Myocyte (in vitro differentiated cells): ENCODE data around the gene RIPPLY3. TPM values are rescaled to one million over a fixed set of nuclear protein-coding genes. Genes with fewer than 3 reads are reported as not detected.
"Not testable (repeated sequence)": the region's sequence is repeated elsewhere in the genome, so short reads cannot be mapped to it uniquely, and the experiment has no call there.

Source experiments
- DNase-seq: peaks from one replicate; pipeline ENCODE4 v3.0.0-alpha.2; 2012; ENCODE audit warnings: low read depth
- total RNA-seq: library from RNA; depleted of rRNA; stranded (reverse); fragments of >200 nt; gene quantifications from 2 replicates; pipeline ENCODE4 v1.2.3, GENCODE V29; 2014

RIPPLY3 gene
- total RNA-seq, 1 donor from 2014 or later = not detected

DNA sequence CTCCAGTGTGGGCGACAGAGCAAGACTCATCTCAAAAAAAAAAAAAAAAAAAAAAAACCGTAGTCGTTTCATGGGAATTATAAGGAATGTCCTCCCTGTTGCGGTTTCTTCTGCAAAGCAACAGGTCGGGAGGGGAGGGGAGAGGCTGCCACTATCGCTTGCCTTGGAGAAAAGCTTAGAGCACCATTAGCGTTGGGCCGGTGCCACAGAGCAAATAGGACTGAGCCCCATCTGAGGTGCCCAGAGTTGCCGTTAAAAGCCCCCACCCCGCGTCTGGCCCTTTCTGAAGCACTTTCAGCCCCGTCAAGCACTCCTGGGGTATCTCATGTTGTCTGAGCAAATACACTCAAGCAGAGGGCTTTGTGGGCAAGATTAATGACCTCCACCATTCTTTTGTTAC, 2.2 kb downstream of the RIPPLY3 start:
- no peak for DNase-seq

DNA sequence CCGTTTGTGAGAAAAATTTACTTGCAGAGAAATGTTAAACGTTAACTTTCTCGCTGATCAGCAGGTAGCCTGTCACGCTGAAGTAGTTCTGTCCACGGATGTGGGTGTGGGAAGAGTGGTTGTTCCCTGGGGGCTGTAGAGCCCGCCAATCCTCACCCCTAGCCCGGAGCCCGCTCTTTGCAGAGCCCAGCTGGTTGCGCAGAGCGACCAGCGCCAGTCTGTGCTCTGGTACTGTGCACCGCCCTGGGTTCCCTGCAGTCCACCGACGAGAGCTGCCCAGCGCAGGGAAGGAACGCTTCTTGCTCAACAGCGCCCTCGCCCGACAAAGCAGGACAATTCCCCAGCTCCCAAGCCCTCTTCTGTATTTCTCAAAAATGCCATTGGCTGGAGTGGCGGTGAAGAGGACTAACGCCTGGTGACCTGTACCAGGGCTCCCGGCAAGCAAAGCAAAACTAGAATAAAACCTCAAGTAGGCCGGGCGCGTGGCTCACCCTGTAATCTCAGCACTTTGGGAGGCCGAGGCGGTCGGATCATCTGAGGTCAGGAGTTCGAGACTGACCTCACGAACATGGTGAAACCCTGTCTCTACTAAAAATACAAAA, 3.3 kb downstream of the RIPPLY3 start:
- peak; percentile 87 for DNase-seq

DNA sequence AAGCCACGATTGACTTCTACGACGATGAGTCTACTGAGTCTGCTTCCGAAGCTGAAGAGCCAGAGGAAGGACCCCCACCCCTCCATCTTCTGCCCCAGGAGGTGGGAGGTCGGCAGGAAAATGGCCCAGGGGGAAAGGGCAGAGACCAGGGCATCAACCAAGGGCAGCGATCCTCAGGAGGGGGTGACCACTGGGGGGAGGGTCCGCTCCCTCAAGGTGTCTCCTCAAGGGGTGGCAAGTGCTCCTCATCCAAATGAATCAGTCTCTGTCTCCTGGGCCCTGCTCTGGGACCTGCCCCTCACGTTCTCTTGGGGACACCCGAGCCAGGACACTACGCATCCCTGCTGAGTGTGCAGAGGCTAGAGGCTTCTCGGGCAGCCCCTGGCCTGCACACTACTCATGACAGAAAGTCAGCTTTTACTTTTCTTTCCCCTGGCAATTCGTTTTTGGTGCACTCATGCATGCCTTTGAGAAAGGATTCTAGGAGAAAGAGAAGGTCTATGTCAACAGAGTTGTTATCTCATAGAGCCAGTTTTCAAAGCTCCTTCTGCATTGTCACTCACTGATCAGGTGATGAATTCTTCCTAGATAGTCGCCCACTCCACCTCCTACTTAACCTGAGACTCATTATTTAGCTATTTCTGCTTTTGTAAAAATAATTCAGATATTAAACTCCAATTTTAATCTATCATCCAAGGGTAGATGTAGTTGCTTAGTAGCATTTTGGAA, 11.6 kb downstream of the RIPPLY3 start:
- DNase-seq = no peak

DNA sequence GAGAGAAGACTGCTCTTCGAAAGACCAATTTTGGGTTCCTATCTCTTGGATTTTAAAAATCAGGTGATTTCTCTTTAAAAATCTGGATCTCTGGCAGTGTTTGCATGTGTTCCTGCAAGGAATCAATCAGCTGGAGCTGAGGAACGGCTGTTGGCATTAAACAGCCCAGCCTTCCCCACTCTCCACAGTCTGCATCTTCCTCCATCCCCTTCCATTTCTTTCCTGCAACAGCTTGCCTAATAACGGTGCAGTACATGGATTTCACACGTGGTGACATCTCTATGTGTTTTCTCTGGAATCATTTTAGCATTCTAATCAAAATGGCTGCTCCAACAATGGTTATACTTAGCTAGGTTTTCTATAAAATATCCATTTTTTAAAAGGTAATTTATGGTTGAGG, 20.0 kb downstream of the RIPPLY3 start:
- no peak for DNase-seq

DNA sequence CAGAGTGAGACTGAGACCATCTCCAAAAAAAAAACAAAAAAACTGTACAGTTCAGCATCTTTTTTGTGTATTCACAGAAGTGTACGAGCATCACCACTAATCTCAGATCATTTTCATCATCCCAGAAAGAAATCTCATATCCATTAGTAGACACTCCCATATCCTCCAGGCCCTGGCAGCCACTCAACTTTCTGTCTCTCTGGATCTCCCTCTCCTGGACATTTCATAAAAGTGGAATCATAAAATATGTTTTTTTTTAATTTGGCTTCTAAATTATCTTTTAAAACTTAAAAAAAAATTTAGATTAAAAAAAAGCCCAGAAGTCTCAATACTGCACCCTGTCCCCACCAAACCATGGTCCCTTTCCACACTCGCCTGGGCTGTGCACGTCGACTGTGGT, 22.1 kb downstream of the RIPPLY3 start:
- DNase-seq = no peak

DNA sequence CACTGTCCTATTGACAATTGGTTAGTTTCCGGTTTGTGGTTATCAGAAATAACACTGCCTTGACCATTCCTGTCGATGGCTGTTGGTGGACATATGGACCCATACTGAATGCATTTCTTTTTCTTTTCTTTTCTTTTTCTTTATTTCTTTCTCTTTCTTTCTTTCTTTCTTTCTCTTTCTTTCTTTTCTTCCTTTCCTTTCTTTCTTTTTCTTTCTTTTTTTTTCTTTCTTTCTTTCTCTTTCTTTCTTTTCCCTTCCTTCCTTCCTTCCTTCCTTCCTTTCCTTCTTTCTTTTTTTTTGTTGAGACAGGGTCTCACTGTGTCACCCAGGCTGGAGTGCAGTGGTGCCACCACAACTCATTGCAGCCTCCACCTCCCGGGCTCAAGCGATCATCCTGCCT, 24.4 kb downstream of the RIPPLY3 start:
- DNase-seq = no peak

DNA sequence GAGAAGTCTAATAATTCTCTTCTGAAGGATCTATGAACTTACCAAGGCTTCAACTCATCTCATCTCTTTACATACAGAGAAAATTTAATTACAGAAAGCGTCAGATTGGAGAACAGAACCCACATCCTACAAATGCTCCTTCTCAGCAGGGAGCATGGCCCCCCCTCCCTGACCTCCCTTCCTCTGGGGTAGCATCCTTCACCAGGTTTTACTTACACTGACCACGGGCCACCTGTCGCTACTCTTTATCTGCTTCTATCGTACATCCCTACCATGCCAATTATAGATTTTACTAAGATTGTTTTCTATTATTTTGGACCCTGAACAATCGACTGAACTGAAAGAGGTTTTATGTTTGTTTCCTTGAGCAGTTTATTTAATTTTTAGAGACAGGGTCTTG, 25.8 kb downstream of the RIPPLY3 start:
- peak; percentile 22 for DNase-seq

DNA sequence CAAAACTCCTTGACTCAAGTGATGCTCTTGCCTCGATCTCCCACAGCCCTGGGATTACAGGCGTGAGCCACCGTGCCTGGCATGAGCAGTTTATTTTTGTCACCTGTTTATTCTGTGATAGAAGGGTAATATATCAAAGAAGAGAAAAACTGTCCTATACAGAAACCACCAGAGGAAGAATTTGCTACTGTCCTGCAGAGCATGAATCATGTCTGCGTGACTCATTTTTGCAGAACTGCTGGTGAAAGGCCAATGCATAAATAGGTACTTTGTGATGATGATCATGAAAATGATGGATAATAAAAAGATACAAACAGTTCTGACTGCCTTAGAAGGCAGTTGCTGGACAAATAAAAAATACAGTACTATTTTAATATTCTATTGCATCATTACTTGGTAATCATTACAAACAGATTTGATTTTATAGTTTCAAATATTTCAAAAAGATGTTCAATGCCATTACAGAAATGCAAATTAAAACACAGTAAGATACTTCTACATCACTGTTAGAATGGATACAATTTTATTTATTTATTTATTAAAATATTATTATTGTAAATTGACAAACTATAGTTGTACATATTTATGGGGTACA, 26.5 kb downstream of the RIPPLY3 start:
- DNase-seq = peak; percentile 57

DNA sequence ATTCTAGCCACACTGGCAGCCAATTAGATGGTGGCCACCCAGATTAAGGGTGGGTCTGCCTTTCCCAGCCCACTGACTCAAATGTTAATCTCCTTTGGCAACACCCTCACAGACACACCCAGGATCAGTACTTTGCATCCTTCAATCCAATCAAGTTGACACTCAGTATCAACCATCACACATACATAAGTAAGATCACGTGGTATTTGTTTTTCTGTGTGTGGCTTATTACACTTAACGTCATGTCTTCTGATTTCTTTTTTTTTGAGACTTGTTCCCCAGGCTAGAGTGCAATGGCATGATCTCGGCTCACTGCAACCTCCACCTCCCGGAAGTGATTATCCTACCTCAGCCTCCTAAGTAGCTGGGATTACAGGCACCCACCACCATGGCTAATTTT, 27.9 kb downstream of the RIPPLY3 start:
- DNase-seq = not testable (repeated sequence)

DNA sequence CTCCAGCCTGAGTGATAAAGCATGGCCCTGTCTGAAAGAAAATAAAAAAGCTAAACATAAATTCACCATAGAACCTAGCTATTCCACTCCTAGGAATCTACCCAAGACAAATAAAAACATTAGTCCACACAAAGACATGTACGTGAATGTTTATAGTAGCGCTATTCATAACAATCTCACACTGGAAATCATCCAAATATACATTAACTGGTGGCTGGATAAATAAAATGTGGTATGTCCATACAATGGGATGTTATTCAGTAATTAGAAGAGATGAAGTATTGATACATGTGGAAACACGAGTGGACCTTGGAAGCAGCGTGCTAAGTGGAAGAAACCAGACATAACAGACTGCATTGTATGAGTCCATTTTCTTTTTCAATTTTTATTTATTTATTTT, 29.7 kb downstream of the RIPPLY3 start:
- no peak for DNase-seq

DNA sequence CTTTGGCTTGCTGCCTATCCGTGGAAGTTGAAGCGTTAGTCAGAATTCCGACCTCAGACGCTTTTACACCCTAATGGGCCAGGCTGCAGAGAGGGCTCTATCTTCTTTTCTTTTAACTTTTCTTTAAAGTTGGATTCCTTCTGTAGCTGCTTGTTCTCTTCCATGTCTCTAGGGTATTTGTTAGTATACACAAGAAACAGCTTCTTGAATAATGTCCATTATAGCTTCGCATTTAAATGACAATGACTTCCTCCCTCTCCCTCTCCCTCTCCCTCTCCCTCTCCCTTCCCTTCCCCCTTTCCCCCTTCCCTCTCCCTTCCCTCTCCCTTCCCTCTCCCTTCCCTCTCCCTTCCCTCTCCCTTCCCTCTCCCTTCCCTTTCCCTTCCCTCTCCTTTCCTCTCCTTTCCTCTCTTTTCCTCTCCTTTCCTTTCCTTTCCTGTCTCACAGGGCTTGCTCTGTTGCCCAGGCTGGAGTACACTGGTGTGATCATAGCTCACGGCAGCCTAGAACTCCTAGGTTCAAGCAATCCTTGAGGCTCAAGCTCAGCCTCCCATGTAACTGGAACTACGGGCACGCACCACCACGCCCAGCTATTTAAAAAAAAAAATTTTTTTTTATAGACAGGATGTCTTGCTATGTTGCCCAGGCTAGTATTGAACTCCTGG, 33.0 kb downstream of the RIPPLY3 start:
- DNase-seq = no peak

DNA sequence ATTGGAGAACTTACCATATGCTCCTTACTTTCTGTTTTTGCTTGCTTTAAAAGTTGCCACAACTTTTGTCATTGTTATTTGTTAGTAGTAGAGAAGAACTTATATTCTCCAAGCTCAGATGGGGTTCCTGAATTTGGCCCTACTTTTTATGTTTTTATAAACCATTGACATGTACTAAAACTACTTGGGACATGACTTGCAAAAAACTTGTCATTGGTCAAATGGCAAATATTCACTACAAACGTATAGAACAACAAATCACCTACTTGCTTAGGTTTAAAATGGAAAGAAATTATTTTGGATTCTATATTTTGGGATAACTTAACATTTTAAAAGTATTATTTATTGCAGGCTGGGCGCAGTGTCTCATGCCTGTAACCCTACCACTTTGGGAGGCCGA, 33.7 kb downstream of the RIPPLY3 start:
- DNase-seq = no peak

DNA sequence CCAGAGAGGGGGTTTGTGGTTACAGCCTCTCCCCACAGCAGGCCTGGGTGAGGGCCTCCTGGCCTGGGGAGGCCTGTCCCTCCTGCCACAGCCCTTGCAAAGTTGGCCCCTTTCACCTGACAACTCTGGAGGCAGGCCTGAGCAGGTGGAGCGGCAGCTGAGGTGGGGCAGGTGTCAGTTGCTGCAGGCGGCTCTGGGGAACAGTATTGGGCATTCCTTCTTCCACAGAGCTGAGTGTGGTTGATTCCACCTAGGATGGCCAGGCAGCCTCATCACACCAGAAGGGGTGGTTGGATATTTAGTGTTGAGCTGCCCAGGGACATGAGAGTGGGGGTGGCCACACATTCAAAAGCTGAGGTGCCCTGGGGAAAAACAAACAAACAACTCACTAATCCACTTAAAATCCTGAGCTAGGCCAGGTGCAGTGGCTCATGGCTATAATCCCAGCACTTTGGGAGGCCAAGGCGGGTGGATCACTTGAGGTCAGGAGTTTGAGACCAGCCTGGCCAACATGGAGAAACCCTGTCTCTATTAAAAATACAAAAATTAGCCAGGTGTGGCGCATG, 35.3 kb downstream of the RIPPLY3 start:
- DNase-seq = peak; percentile 16

DNA sequence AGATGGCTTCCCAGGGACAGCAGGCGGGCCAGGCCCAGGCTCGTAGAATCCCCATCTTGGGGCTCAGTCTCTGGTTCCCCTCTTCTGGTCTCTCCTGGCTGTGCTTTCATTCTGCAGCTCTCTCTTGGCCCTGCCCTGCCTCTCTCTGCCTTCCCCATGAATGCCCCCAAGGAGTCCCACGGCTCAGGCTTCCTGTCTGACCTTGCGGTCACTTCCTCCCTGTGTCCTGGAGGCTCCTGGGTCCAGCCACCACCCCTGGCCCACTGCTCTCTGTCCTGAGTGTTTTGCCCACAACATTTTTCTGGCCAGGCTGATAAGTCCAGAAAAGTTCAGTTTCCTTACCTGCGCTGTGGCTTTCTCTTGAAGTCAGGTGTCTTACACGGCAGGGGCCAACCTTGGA, 37.3 kb downstream of the RIPPLY3 start:
- no peak for DNase-seq

DNA sequence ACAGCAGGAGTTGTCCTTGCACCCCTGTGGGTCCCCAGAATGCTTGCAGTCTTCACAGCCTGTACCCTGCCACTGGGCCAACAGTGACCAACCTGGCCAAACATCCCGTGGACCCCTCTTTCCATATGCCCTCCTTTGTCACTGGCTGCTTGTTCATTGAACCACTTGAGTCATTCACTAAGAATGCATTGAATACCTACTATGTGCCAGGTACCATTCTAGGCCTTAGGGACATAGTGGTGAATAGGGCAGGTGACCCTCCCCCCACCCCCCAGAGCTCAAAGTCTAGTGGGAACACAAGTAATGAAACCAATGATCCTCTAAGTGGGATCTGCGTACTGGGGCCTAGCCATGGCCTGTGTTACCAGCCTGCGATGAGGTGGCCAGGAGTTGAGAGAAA, 38.1 kb downstream of the RIPPLY3 start:
- no peak for DNase-seq

DNA sequence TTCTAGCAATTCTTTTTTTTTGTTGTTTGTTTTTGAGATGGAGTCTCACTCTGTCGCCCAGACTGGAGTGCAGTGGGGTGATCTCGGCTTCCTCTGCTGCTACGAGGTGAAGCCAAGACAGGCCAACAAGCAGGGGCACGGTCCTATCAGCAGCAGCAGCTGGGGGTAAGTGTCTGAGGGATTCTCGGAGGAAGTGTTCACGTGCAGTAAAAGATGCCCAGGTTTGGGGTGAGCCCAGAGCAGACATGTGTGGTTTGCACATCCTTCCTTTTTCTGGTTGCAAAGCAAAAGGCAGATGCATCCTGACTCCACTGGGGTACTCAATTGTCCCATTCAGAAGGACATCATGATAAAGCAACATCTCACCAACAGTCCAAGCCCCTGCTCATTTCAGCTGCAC, 38.6 kb downstream of the RIPPLY3 start:
- no peak for DNase-seq

DNA sequence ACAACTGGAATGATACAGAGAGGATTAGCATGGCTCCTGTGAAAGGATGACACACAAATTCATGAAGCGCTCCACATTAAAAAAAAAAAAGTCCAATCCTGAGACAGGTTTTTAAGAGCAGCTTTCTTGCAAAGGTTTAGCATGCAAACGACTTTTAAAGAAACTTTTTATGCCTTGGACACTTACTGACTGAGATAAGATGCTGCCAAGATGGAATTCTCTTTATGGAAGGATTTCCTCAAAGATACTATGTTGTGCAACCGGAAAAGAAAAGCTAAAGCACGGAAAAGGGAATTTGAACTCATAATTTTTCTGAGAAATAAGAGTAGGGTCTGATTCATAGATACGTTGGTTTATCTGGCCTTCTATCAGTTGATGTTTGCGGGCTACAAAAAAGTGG, 39.1 kb downstream of the RIPPLY3 start:
- no peak for DNase-seq

DNA sequence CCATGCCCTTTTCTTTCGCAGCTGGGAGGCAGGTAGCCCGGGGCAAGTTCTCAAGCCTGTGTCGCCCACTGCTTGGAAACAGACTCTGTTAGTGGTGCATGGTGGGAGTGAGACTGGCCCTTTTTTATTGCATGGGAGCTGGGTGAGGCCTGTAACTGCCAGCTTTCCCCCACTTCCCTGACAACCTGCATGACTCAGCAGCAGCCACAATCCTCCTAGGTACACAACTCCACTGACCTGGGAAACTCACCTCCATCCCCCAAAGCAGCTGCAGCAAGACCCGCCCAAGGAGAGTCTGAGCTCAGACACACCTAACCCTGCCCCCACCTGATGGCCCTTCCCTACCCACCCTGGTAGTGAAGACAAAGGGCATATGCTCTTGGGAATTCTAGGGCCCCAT, 40.6 kb downstream of the RIPPLY3 start:
- DNase-seq = no peak

DNA sequence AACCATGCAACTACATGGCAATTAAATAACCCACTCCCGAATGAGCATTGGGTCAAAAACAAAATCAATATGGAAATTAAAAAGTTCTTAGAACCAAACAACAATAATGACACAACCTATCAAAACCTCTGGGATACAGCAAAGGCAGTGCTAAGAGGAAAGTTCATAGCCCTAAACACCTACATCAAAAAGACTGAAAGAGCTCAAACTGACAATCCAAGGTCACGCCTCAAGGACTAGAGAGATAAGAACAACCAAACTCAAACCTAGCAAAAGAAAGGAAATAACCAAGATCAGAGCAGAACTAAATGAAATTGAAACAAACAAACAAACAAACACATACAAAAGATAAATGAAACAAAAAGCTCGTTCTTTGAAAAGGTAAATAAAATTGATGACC, 43.2 kb downstream of the RIPPLY3 start:
- not testable (repeated sequence) for DNase-seq

DNA sequence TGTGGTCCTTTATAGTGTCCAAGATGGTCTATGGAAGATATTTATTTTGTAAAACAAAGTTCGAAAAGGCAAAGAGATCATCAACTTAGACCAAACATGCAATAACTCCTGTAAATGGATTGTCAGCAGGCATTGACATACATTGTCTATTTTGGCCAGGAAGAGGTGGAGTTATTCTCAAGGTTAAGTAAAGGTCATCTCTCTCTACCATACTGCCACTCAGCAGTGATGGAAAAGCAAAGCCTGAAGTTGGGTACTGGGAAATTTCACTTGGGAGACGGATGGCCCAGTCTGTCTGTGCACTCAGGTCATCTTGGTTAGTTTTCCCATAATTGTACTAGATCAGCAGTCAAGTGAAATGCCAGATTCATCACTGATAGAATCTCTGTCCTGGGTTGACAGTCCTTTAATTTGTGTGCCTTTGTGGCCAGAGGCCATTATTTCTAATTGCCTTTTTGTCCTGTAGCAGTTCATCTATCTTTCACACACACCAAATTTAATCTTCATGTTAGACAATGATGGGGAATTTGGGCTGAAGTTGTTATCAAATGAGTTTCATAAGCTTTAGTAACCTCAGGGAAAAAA, 48.9 kb downstream of the RIPPLY3 start:
- DNase-seq = no peak

DNA sequence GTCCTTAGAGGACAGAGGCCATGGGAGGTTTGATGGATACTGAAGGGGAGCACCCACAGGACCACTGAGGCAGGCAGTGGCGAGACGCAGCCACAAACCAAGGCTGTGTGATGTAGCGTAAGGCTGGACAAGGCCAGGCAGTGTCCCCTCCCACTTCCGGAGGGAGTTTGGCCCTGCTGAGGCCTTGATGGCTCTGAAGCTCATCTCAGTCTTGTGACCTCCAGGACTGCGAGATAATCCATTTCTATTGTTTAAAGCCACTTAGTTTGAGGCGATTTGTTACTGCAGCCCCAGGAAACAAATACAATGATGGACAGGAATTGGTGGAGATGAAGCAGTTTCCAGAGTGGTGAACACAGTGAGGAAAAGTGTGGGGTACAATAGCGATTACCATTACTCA, 51.1 kb downstream of the RIPPLY3 start:
- no peak for DNase-seq

DNA sequence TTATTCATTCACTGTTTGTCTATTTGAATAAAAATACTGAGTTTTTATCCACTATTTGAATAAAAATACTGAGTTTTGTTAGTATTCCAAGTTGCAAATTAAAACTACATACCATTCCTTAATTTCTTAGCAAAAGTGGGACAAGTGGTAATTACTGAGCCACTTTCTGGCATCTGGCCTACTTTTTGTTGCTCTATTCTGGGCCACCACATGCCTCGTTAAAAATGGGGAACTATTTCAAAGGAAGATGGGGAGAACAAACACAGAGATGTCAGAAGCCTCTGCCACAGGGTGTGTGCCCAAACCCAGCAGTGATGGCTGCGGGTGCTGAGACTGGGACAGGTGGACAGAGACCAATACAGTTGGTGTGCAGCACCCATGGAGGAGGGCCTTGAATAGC, 51.8 kb downstream of the RIPPLY3 start:
- DNase-seq = no peak
